A673 (cell line): Measurements from ENCODE around the gene RRP8.

ENCODE experiments used
- EZH2 ChIP-seq: fragments of 200-600 bp; sonication (generic); IDR thresholded peaks from 2 replicates; pipeline ENCODE4 v1.6.1; 2017; ENCODE audit warnings: borderline replicate concordance, low read depth, mild to moderate bottlenecking, mixed read lengths, antibody characterized with exemption, low read length; ENCODE audit not compliant: poor library complexity, severe bottlenecking
- TF ChIP-seq, protein P1 (sequence below): fragments of 300-800, 200-600 bp; sonication (generic); conservative IDR thresholded peaks from 2 replicates; pipeline ENCODE4 v1.5.1; 2017; ENCODE audit warnings: low read depth, mild to moderate bottlenecking, antibody characterized with exemption, low read length, moderate library complexity, mixed read lengths

DNA sequence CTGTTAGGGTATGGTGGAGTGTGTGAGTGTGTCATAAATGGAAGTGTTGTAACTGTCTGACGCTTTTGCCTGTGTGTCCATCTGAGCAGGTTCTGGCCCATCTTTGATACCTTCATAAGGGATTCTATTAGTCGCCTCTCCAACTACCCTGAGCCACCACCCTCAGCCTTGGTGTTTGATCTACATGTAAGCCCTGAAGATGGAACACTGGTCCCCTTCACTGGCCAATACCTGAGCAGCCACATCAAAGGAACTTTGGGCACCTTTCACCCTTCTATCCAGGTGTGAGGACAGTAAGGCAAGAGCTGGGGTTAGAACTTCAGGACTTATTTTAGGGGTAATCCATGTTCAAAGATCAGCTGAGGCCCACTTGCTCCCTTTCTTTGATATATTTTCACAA is 55.3 kb downstream of the RRP8 start:
- TF ChIP-seq, protein P1, sequence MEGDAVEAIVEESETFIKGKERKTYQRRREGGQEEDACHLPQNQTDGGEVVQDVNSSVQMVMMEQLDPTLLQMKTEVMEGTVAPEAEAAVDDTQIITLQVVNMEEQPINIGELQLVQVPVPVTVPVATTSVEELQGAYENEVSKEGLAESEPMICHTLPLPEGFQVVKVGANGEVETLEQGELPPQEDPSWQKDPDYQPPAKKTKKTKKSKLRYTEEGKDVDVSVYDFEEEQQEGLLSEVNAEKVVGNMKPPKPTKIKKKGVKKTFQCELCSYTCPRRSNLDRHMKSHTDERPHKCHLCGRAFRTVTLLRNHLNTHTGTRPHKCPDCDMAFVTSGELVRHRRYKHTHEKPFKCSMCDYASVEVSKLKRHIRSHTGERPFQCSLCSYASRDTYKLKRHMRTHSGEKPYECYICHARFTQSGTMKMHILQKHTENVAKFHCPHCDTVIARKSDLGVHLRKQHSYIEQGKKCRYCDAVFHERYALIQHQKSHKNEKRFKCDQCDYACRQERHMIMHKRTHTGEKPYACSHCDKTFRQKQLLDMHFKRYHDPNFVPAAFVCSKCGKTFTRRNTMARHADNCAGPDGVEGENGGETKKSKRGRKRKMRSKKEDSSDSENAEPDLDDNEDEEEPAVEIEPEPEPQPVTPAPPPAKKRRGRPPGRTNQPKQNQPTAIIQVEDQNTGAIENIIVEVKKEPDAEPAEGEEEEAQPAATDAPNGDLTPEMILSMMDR, result no peak
- TF ChIP-seq EZH2, result no peak
